HG02571 (cell line): ENCODE data around the gene HIRA.
A peak's percentile ranks its signal among the peaks of the same experiment; 100 is the strongest.
"Not testable (repeated sequence)": the region's sequence is repeated elsewhere in the genome, so short reads cannot be mapped to it uniquely, and the experiment has no call there.

Experiments
- ATAC-seq: cut with Tn5 transposase; IDR thresholded peaks from one replicate; pipeline ENCODE4 v1.9.1; 2021; ENCODE audit warnings: mild to moderate bottlenecking, moderate library complexity; ENCODE audit not compliant: unreplicated experiment

The HIRA gene

GRCh38 chr22:19463491-19464469 lies 32.2 kb upstream of the HIRA start:
- no peak for ATAC-seq

GRCh38 chr22:19463008-19463407 lies 31.5 kb upstream of the HIRA start:
- no peak for ATAC-seq

GRCh38 chr22:19461506-19461905 lies 30.0 kb upstream of the HIRA start:
- ATAC-seq = no peak

- no peak for ATAC-seq
Observed at GRCh38 chr22:19460036-19460435, 28.5 kb upstream of the HIRA start.

- ATAC-seq = no peak
Observed at GRCh38 chr22:19457828-19458428, 26.4 kb upstream of the HIRA start.

GRCh38 chr22:19456541-19456940 lies 25.0 kb upstream of the HIRA start:
- ATAC-seq = no peak

- no peak for ATAC-seq
Observed at GRCh38 chr22:19455585-19456370, 24.2 kb upstream of the HIRA start.

- ATAC-seq = no peak
Observed at GRCh38 chr22:19455033-19455432, 23.5 kb upstream of the HIRA start.

- no peak for ATAC-seq
Observed at GRCh38 chr22:19454156-19454555, 22.6 kb upstream of the HIRA start.

GRCh38 chr22:19453718-19454117 lies 22.2 kb upstream of the HIRA start:
- ATAC-seq = no peak

GRCh38 chr22:19451570-19451969 lies 20.0 kb upstream of the HIRA start:
- no peak for ATAC-seq

GRCh38 chr22:19450363-19451175 lies 19.0 kb upstream of the HIRA start:
- no peak for ATAC-seq

GRCh38 chr22:19449422-19449767 lies 17.9 kb upstream of the HIRA start:
- ATAC-seq = no peak

- ATAC-seq = no peak
Observed at GRCh38 chr22:19448739-19449421, 17.3 kb upstream of the HIRA start.

- peak; percentile 21 for ATAC-seq
Observed at GRCh38 chr22:19448076-19448607, 16.6 kb upstream of the HIRA start.

GRCh38 chr22:19447330-19448075 lies 16.0 kb upstream of the HIRA start, which contains the start of gene C22orf39:
Gene C22orf39 (minus strand): TSS chr22:19447711. CDS start chr22:19447688, 23 bp downstream.
- peak; percentile 74 for ATAC-seq

- ATAC-seq = no peak
Observed at GRCh38 chr22:19446603-19447329, 15.2 kb upstream of the HIRA start.

GRCh38 chr22:19445279-19445982 lies 13.9 kb upstream of the HIRA start:
- ATAC-seq = not testable (repeated sequence)
